ENCODE measurements around the gene RNGTT.

The RNGTT gene

GRCh38 chr6:88702956-88703556 lies 260.4 kb downstream of the RNGTT start:
- H3K4me3 ChIP-seq (ENCODE audit: low read depth, low read length) = no peak overlapping the region
- no peak for TF ChIP-seq CTCF (IDR thresholded peaks at IDR 0.05; ENCODE audit: low read depth, low read length)

- H3K4me3 ChIP-seq (ENCODE audit: low read depth, low read length) = no peak overlapping the region
- no peak for TF ChIP-seq CTCF (IDR thresholded peaks at IDR 0.05; ENCODE audit: low read depth, low read length)
Measured at GRCh38 chr6:88698661-88699060, 264.8 kb downstream of the RNGTT start.

- no peak overlapping the region for H3K4me3 ChIP-seq (ENCODE audit: low read depth, low read length)
- TF ChIP-seq CTCF (IDR thresholded peaks at IDR 0.05; ENCODE audit: low read depth, low read length) = no peak
Measured at GRCh38 chr6:88695937-88696336, 267.5 kb downstream of the RNGTT start.

- no peak for TF ChIP-seq CTCF (IDR thresholded peaks at IDR 0.05; ENCODE audit: low read depth, low read length)
- no peak overlapping the region for H3K4me3 ChIP-seq (ENCODE audit: low read depth, low read length)
Measured at GRCh38 chr6:88683734-88684133, 279.7 kb downstream of the RNGTT start.

GRCh38 chr6:88680654-88681053 lies 282.8 kb downstream of the RNGTT start:
- no peak overlapping the region for H3K4me3 ChIP-seq (ENCODE audit: low read depth, low read length)
- no peak for TF ChIP-seq CTCF (IDR thresholded peaks at IDR 0.05; ENCODE audit: low read depth, low read length)

GRCh38 chr6:88679841-88680240 lies 283.6 kb downstream of the RNGTT start:
- no peak for TF ChIP-seq CTCF (IDR thresholded peaks at IDR 0.05; ENCODE audit: low read depth, low read length)
- no peak overlapping the region for H3K4me3 ChIP-seq (ENCODE audit: low read depth, low read length)

GRCh38 chr6:88677356-88677755 lies 286.1 kb downstream of the RNGTT start:
- no peak for TF ChIP-seq CTCF (IDR thresholded peaks at IDR 0.05; ENCODE audit: low read depth, low read length)
- no peak overlapping the region for H3K4me3 ChIP-seq (ENCODE audit: low read depth, low read length)

Data from WI38 (cell line).